GM12878 (cell line): ENCODE measurements around the gene LRRC8B. TPM values are rescaled to one million over a fixed set of nuclear protein-coding genes. Genes with fewer than 3 reads are reported as not detected.
A peak's percentile ranks its signal among the peaks of the same experiment; 100 is the strongest.

Experiments used
- ATF7 ChIP-seq: fragments of 450-650 bp; IDR thresholded peaks from 2 replicates; pipeline ENCODE4 v1.6.1; 2016; ENCODE audit warnings: low read depth, mild to moderate bottlenecking
- BACH1 ChIP-seq: fragments of 450-650 bp; IDR thresholded peaks from 2 replicates; pipeline ENCODE4 v1.6.1; 2017; ENCODE audit warnings: mild to moderate bottlenecking, borderline replicate concordance
- BCLAF1 ChIP-seq: fragments of 450-650 bp; IDR thresholded peaks from 2 replicates; pipeline ENCODE4 v1.6.1; 2017; ENCODE audit warnings: antibody characterized with exemption, mild to moderate bottlenecking, moderate library complexity
- CHD4 ChIP-seq: fragments of 200-600 bp; sonication (generic); IDR thresholded peaks from 2 replicates; pipeline ENCODE4 v1.6.1; 2016; ENCODE audit warnings: mild to moderate bottlenecking
- CREB1 ChIP-seq: IDR thresholded peaks from 2 replicates; pipeline ENCODE4 v1.6.1; 2012; ENCODE audit warnings: low read depth, mild to moderate bottlenecking, inconsistent platforms
- E2F4 ChIP-seq: IDR thresholded peaks from 2 replicates; pipeline ENCODE4 v1.6.1; 2012; ENCODE audit warnings: low read depth, low read length, improper control_type of control experiment
- FOXM1 ChIP-seq: IDR thresholded peaks from 2 replicates; pipeline ENCODE4 v1.6.1; 2012; ENCODE audit warnings: low read depth, mild to moderate bottlenecking, inconsistent platforms, low read length, moderate library complexity
- GABPA ChIP-seq: IDR thresholded peaks from 2 replicates; pipeline ENCODE4 v1.6.1; 2014; ENCODE audit warnings: antibody characterized with exemption, low read depth, mild to moderate bottlenecking, inconsistent platforms
- GATAD2B ChIP-seq: fragments of 450-650 bp; conservative IDR thresholded peaks from 2 replicates; pipeline ENCODE4 v1.6.1; 2017; ENCODE audit warnings: low read depth, mild to moderate bottlenecking, moderate library complexity
- IKZF2 ChIP-seq, 2 experiments: fragments of 450-650 bp; IDR thresholded peaks; 2 replicates each; pipeline ENCODE4 v1.6.1; 2017; ENCODE audit warnings: mild to moderate bottlenecking in 2 of 2, moderate library complexity in 2 of 2
- IRF4 ChIP-seq: IDR thresholded peaks from 2 replicates; pipeline ENCODE4 v1.6.1; 2011; ENCODE audit warnings: low read depth, low read length
- KLF5 ChIP-seq: fragments of 450-650 bp; IDR thresholded peaks from 2 replicates; pipeline ENCODE4 v1.6.1; 2014; ENCODE audit warnings: mild to moderate bottlenecking; ENCODE audit not compliant: partially characterized antibody
- LARP7 ChIP-seq: fragments of 450-650 bp; IDR thresholded peaks from 2 replicates; pipeline ENCODE4 v1.6.1; 2017; ENCODE audit warnings: mild to moderate bottlenecking
- MTA2 ChIP-seq: fragments of 450-650 bp; IDR thresholded peaks from 2 replicates; pipeline ENCODE4 v1.6.1; 2016; ENCODE audit warnings: low read depth, mild to moderate bottlenecking, moderate library complexity
- NFXL1 ChIP-seq: fragments of 450-650 bp; IDR thresholded peaks from 2 replicates; pipeline ENCODE4 v1.6.1; 2017; ENCODE audit warnings: antibody characterized with exemption, mild to moderate bottlenecking, borderline replicate concordance
- POU2F2 ChIP-seq: IDR thresholded peaks from 3 replicates; pipeline ENCODE4 v1.6.1; 2011; ENCODE audit warnings: low read depth, mild to moderate bottlenecking, low read length, borderline replicate concordance
- RB1 ChIP-seq: fragments of 450-650 bp; formaldehyde crosslinking; IDR thresholded peaks from 2 replicates; pipeline ENCODE4 v1.6.1; 2017; ENCODE audit warnings: mild to moderate bottlenecking, borderline replicate concordance
- SIN3A ChIP-seq: IDR thresholded peaks from 2 replicates; pipeline ENCODE4 v1.6.1; 2012; ENCODE audit warnings: low read depth, low read length, improper control_type of control experiment
- SKIL ChIP-seq: fragments of 450-650 bp; IDR thresholded peaks from 2 replicates; pipeline ENCODE4 v1.6.1; 2017; ENCODE audit warnings: mild to moderate bottlenecking, low read depth, inconsistent platforms; ENCODE audit not compliant: poor library complexity, severe bottlenecking
- SMAD5 ChIP-seq: IDR thresholded peaks from 2 replicates; pipeline ENCODE4 v1.6.1; 2016; ENCODE audit warnings: antibody characterized with exemption, low read depth
- SMARCA5 ChIP-seq: fragments of 450-650 bp; IDR thresholded peaks from 2 replicates; pipeline ENCODE4 v1.6.1; 2017; ENCODE audit warnings: mild to moderate bottlenecking
- SPI1 ChIP-seq: IDR thresholded peaks from 2 replicates; pipeline ENCODE4 v1.6.1; 2011; ENCODE audit warnings: low read depth, mild to moderate bottlenecking, low read length, moderate library complexity, borderline replicate concordance; ENCODE audit not compliant: insufficient read depth
- ZNF207 ChIP-seq: fragments of 450-650 bp; IDR thresholded peaks from 2 replicates; pipeline ENCODE4 v1.6.1; 2014; ENCODE audit warnings: antibody characterized with exemption, mild to moderate bottlenecking, borderline replicate concordance
- ZNF217 ChIP-seq: fragments of 450-650 bp; IDR thresholded peaks from 2 replicates; pipeline ENCODE4 v1.6.1; 2017; ENCODE audit warnings: antibody characterized with exemption, mild to moderate bottlenecking
- ZNF384 ChIP-seq: IDR thresholded peaks from 2 replicates; pipeline ENCODE4 v1.6.1; 2012; ENCODE audit warnings: low read depth, mild to moderate bottlenecking, low read length, improper control_type of control experiment, borderline replicate concordance
- ZSCAN29 ChIP-seq: fragments of 450-650 bp; IDR thresholded peaks from 2 replicates; pipeline ENCODE4 v1.6.1; 2017; ENCODE audit warnings: mild to moderate bottlenecking, moderate library complexity
- ZZZ3 ChIP-seq: IDR thresholded peaks from 2 replicates; pipeline ENCODE4 v1.6.1; 2011; ENCODE audit warnings: low read depth; ENCODE audit not compliant: control insufficient read depth, insufficient read length
- polyA plus RNA-seq, 11 experiments: library from polyadenylated mRNA; depleted of rRNA in 4 of 11; unstranded in 6 of 11; stranded (reverse) in 5 of 11; fragments of >200 nt; fragmentation: Nextera tagmentation in 4 of 11; fragmentation: Illumina TruSeq in 1 of 11; extraction: Ambion mirVana in 4 of 11; extraction: Trizol in 1 of 11; gene quantifications; 1 replicate in 1 of 11; 2 replicates in 10 of 11; pipeline versions ENCODE4 v1.2.1 to v1.2.3, GENCODE V29; 2011 to 2016; ENCODE audit warnings: inconsistent platforms in 2 of 11, missing spikeins in 2 of 11, low read depth in 1 of 11
- total RNA-seq, 4 experiments: library from RNA; depleted of rRNA in 3 of 4; stranded (reverse); fragments of >200 nt in 3 of 4; fragmentation: Illumina TruSeq in 1 of 4; extraction: Trizol in 1 of 4; gene quantifications; 2 replicates each; pipeline versions ENCODE4 v1.2.1 to v1.2.3, GENCODE V29; 2013 to 2021

The LRRC8B gene
- total and polyA plus RNA-seq, 10 of the 15 experiments (the other 5 are each of a cell fraction or from before 2014, with no cell fraction given), result 1.3 to 9.2 (median 5.4) TPM

- 0 out of 2 replicates have a peak, but pooled peaks have one; percentile 37 for TF ChIP-seq ZSCAN29
- no peak for TF ChIP-seq MTA2
- TF ChIP-seq ATF7, result peak; percentile 12; the same call in 1 of the 2 replicates
- no peak for TF ChIP-seq SIN3A
- no peak for TF ChIP-seq SPI1
- TF ChIP-seq CREB1, result peak; percentile 81
- TF ChIP-seq E2F4, result peak; percentile 33; the same call in 1 of the 2 replicates
- TF ChIP-seq SMARCA5, result peak; percentile 69
- 0 out of 2 replicates have a peak, but pooled peaks have one; percentile 36 for TF ChIP-seq BCLAF1
- TF ChIP-seq FOXM1, result no peak
- no peak for TF ChIP-seq KLF5
- peak in 1 of 2 experiments; percentile 30; a peak in 2 of 4 replicates for TF ChIP-seq IKZF2 (IDR thresholded peaks at IDR 0.05)
- TF ChIP-seq GATAD2B, result 0 out of 2 replicates have a peak, but pooled peaks have one; percentile 96
- peak; percentile 10; the same call in 1 of the 3 replicates for TF ChIP-seq POU2F2
- no peak; the same call in 1 of the 2 replicates for TF ChIP-seq ZNF207
- no peak for TF ChIP-seq IRF4
- TF ChIP-seq ZNF384, result no peak
- TF ChIP-seq SKIL, result no peak
- TF ChIP-seq GABPA, result no peak
- TF ChIP-seq BACH1, result peak; percentile 73
- TF ChIP-seq CHD4, result no peak
- peak; percentile 97 for TF ChIP-seq ZNF217
- TF ChIP-seq ZZZ3, result no peak
- 0 out of 2 replicates have a peak, but pooled peaks have one; percentile 51 for TF ChIP-seq SMAD5
- TF ChIP-seq LARP7, result peak; percentile 95
- peak; percentile 73; the same call in 1 of the 2 replicates for TF ChIP-seq RB1
- TF ChIP-seq NFXL1, result no peak
Measured at GRCh38 chr1:89524369-89525168, at the start of gene LRRC8B (continued).
